ENCODE measurements around the gene ADNP2. TPM values are rescaled to one million over a fixed set of nuclear protein-coding genes. Genes with fewer than 3 reads are reported as not detected.

ADNP2 gene
- total RNA-seq, 1 donor from 2014 or later = 14.2 TPM

DNA sequence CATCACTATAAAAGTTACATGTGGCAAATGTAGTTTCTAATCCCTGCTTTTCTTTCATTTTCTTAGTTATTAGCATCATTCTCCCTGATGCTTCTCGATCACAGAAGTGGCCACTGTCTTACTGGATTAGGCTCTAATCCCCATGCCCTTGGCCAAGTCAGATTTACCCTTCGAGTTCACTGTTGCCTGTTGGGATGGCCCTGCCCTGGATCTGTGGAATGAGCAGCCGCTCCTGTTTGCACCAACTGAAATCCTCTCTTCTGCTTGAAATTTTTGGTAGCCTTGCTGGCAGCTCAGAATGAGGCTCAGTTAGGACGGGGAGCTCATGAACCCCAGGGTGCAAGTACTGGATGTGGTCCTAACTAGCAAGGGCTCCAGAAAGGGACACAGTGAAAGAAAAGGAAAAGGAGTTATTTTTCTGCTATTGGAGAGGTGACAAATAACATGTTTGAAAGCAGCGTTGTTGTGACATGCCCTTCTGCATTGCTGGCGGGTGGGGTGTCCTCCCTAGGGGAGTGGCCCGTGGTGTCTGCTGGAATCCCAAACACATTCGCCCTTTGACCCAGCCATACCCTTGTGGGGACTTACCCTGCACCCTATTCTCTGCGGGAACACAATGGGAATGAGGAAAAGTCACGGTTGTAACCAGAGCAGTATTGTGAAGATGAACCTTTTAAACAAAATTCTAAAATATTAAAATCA is 40.3 kb upstream of the ADNP2 start:
- TF ChIP-seq, protein P1, sequence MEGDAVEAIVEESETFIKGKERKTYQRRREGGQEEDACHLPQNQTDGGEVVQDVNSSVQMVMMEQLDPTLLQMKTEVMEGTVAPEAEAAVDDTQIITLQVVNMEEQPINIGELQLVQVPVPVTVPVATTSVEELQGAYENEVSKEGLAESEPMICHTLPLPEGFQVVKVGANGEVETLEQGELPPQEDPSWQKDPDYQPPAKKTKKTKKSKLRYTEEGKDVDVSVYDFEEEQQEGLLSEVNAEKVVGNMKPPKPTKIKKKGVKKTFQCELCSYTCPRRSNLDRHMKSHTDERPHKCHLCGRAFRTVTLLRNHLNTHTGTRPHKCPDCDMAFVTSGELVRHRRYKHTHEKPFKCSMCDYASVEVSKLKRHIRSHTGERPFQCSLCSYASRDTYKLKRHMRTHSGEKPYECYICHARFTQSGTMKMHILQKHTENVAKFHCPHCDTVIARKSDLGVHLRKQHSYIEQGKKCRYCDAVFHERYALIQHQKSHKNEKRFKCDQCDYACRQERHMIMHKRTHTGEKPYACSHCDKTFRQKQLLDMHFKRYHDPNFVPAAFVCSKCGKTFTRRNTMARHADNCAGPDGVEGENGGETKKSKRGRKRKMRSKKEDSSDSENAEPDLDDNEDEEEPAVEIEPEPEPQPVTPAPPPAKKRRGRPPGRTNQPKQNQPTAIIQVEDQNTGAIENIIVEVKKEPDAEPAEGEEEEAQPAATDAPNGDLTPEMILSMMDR (IDR thresholded peaks at IDR 0.05) = no peak
- no peak for ATAC-seq
- H3K4me1 ChIP-seq = no peaks in the 10 kb centered on the region

DNA sequence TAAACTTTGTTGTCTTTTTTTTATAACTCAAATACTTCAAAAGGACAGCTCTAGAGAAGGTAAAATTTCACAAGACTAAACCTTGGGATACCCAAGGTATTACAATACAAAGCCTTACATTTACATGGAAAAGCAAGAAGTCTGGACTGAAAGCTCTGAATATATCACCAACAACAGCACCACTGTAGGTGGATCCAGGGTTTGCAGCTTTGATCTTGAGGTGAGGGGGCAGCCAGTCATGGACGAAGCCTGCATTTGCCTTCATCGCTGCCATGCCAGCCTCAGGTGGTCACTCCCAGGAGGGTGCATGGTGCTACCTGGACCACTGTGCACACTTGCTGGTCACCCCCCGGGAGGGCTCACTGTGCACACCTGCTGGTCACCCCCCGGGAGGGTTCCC is 38.2 kb upstream of the ADNP2 start:
- ATAC-seq = no peak
- no peak for DNase-seq
- intact Hi-C loops (cut with DNase I) = no loop called here

More for the DNA sequence above, 40.3 kb upstream of the ADNP2 start:
- intact Hi-C loops (cut with DNase I) = no loop called here
- H3K4me3 ChIP-seq = no peak overlapping the region
- no peaks in the 10 kb centered on the region for H3K36me3 ChIP-seq
- H3K9me3 ChIP-seq = no peaks in the 10 kb centered on the region
- no peaks in the 10 kb centered on the region for H3K27me3 ChIP-seq
- H3K27ac ChIP-seq = no peak overlapping the region
- no peak for DNase-seq

DNA sequence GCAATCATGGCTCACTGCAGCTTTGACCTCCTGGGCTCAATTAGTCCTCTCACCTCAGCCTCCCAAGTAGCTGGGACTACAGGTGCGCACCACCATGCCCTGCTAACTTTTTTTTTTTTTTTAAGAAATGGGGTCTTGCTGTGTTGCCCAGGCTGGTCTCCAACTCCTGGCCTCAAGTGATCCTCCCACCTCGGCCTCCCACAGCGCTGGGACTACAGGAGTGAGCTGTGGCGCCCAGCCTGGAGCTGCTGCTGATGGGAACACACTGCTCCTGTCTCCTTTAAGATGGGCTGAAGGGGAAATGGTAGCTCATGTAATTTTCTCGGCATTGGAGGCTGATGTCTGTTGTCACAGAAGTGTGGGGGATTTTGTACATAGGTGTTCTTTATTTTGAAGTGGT is 34.9 kb upstream of the ADNP2 start:
- no peak overlapping the region for H3K27ac ChIP-seq
- DNase-seq = no peak
- no peaks in the 10 kb centered on the region for H3K4me1 ChIP-seq
- H3K9me3 ChIP-seq = no peaks in the 10 kb centered on the region
- no peaks in the 10 kb centered on the region for H3K36me3 ChIP-seq
- H3K27me3 ChIP-seq = no peaks in the 10 kb centered on the region
- intact Hi-C loops (cut with DNase I) = no loop called here
- H3K4me3 ChIP-seq = no peak overlapping the region
- TF ChIP-seq, protein P1 (IDR thresholded peaks at IDR 0.05) = no peak
- no peak for ATAC-seq

More for the DNA sequence above, 38.2 kb upstream of the ADNP2 start:
- TF ChIP-seq, protein P1 (IDR thresholded peaks at IDR 0.05) = no peak
- H3K4me1 ChIP-seq = no peaks in the 10 kb centered on the region
- no peaks in the 10 kb centered on the region for H3K27me3 ChIP-seq
- H3K36me3 ChIP-seq = no peaks in the 10 kb centered on the region
- no peak overlapping the region for H3K4me3 ChIP-seq
- H3K9me3 ChIP-seq = no peaks in the 10 kb centered on the region
- H3K27ac ChIP-seq = no peak overlapping the region

DNA sequence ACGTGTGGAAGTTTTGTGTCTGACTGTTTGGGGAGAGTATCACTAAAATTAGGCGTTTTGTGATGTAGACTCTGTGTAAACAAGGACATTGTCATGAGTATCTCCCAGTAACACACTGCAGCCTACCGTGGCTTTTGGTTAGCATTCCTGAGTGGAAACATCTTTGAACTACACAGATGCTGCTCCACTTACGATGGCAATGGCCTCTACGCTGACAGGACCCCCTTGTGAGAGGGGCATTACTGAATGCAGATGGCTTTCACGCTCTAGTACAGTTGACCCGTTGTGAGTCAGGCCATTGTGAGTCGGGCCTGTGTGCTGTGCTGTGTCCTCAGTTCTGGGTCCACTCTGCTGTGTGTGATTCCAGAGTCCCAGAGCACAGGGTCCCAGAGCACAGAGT is 34.4 kb upstream of the ADNP2 start:
- DNase-seq (no peak), ATAC-seq (no peak)
- no peak overlapping the region for H3K4me3 ChIP-seq
- no peaks in the 10 kb centered on the region for H3K9me3 ChIP-seq
- intact Hi-C loops (cut with DNase I) = no loop called here
- no peaks in the 10 kb centered on the region for H3K27me3 ChIP-seq
- TF ChIP-seq, protein P1 (IDR thresholded peaks at IDR 0.05) = no peak
- H3K4me1 ChIP-seq = no peaks in the 10 kb centered on the region
- no peaks in the 10 kb centered on the region for H3K36me3 ChIP-seq
- no peak overlapping the region for H3K27ac ChIP-seq

DNA sequence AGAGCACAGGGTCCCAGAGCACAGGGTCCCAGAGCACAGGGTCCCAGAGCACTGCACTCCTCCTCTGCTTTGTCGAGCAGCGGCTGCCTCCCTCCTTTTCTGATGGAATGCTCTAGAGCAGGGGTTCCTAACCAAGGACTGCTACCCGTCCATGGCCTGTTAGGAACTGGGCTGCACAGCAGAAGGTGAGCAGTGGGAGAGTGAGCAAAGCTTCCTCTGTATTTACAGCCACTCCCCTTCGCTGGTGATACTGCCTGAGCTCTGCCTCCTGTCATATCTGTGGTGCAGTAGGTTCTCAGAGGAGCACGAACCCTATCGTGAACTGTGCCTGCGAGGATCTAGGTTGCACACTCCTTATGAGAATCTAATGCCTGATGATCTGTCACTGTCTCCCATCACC is 33.1 kb upstream of the ADNP2 start:
- TF ChIP-seq, protein P1 (IDR thresholded peaks at IDR 0.05) = no peak
- H3K27me3 ChIP-seq = no peaks in the 10 kb centered on the region
- H3K27ac ChIP-seq = no peak overlapping the region
- H3K36me3 ChIP-seq = no peaks in the 10 kb centered on the region
- H3K4me1 ChIP-seq = no peaks in the 10 kb centered on the region
- ATAC-seq = no peak
- H3K4me3 ChIP-seq = no peak overlapping the region
- intact Hi-C loops (cut with DNase I) = no loop called here
- DNase-seq = no peak
- no peaks in the 10 kb centered on the region for H3K9me3 ChIP-seq

DNA sequence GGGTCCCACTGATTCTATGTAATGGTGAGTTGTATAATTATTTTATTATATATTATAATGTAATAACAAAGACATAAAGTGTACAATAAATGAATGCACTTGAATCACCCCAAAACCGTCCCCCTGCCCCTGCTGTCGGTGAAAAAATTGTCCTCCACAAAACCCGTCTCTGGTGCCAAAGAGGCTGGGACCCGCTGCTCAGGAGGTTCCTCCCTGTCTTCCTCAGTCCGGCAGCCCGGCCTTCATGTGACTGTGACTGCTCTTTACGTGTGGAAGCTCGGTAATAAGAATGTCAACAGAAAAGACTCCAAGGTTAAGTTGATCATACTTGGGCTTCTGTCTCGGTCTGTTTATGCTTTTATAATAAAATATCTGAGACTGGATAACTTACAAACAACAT is 32.7 kb upstream of the ADNP2 start:
- Histone ChIP-seq H3K4me3 (no peak overlapping the region), H3K4me1 (no peaks in the 10 kb centered on the region), H3K27me3 (no peaks in the 10 kb centered on the region), H3K9me3 (no peaks in the 10 kb centered on the region), H3K27ac (no peak overlapping the region), H3K36me3 (no peaks in the 10 kb centered on the region)
- intact Hi-C loops (cut with DNase I) = no loop called here
- no peak for ATAC-seq
- no peak for DNase-seq
- TF ChIP-seq, protein P1 (IDR thresholded peaks at IDR 0.05) = no peak

All from upper lobe of right lung (tissue), 1 donor.